ENCODE data around the gene RNF157. TPM values are rescaled to one million over a fixed set of nuclear protein-coding genes. Genes with fewer than 3 reads are reported as not detected.

Gene RNF157
- total and polyA plus RNA-seq, 2 of the 13 experiments (the other 11 are each of a cell fraction or from before 2014, with no cell fraction given): 0.44 to 1.5 TPM

GRCh38 chr17:76119409-76120371 is 120.6 kb downstream of the RNF157 start (continued):
- peak; percentile 81; the same call in 1 of the 2 replicates for TF ChIP-seq TBX2 (CRISPR knock-in tag; IDR thresholded peaks at IDR 0.05; ENCODE audit: borderline replicate concordance)
- TF ChIP-seq HNRNPLL (IDR thresholded peaks at IDR 0.05; ENCODE audit: low read depth, low read length, poor library complexity, severe bottlenecking): no peak
- no peak for TF ChIP-seq ZNF414 (CRISPR knock-in tag; IDR thresholded peaks at IDR 0.05)
- no peak for TF ChIP-seq EZH2 (conservative IDR thresholded peaks at IDR 0.05; ENCODE audit: low read depth, low read length)
- no peak for TF ChIP-seq GPN1 (CRISPR knock-in tag; IDR thresholded peaks at IDR 0.05; ENCODE audit: borderline replicate concordance)
- TF ChIP-seq ZNF30 (CRISPR knock-in tag; IDR thresholded peaks at IDR 0.05): no peak
- TF ChIP-seq KIAA2018 (CRISPR knock-in tag; IDR thresholded peaks at IDR 0.05; ENCODE audit: borderline replicate concordance): no peak
- TF ChIP-seq MIXL1 (CRISPR knock-in tag; IDR thresholded peaks at IDR 0.05): no peak
- no peak for TF ChIP-seq ONECUT2 (CRISPR knock-in tag; IDR thresholded peaks at IDR 0.05)
- TF ChIP-seq FOXO1 (CRISPR knock-in tag; IDR thresholded peaks at IDR 0.05): peak; percentile 93
- TF ChIP-seq POLR2AphosphoS2 (IDR thresholded peaks at IDR 0.05; ENCODE audit: low read depth, low read length): no peak
- 0 out of 2 replicates have a peak, but pooled peaks have one; percentile 71 for TF ChIP-seq ZNF138 (CRISPR knock-in tag; IDR thresholded peaks at IDR 0.05; ENCODE audit: low read depth)
- TF ChIP-seq PPARG (CRISPR knock-in tag; conservative IDR thresholded peaks at IDR 0.05): peak; percentile 57; the same call in 1 of the 2 replicates
- TF ChIP-seq ARNT2 (CRISPR knock-in tag; IDR thresholded peaks at IDR 0.05; ENCODE audit: low read depth): no peak
- peak; percentile 23; the same call in 1 of the 2 replicates for TF ChIP-seq ZNF292 (CRISPR knock-in tag; IDR thresholded peaks at IDR 0.05; ENCODE audit: borderline replicate concordance, low read depth)
- no peak for TF ChIP-seq RBM39 (IDR thresholded peaks at IDR 0.05; ENCODE audit: low read depth, low read length, poor library complexity, severe bottlenecking)
- peak; percentile 87; the same call in 1 of the 2 replicates for TF ChIP-seq HIC2 (CRISPR knock-in tag; IDR thresholded peaks at IDR 0.05; ENCODE audit: low read depth)
- TF ChIP-seq TEAD3 (CRISPR knock-in tag; optimal IDR thresholded peaks at IDR 0.05; ENCODE audit: borderline replicate concordance): no peak
